HCT116 (cell line): ENCODE measurements around the gene ANKRD36C. TPM values are rescaled to one million over a fixed set of nuclear protein-coding genes. Genes with fewer than 3 reads are reported as not detected.
"Not testable (repeated sequence)": the region's sequence is repeated elsewhere in the genome, so short reads cannot be mapped to it uniquely, and the experiment has no call there.

Source experiments
- ATAC-seq: fragments of 200-7000 bp; cut with Tn5 transposase; 2 replicates; pipeline ENCODE4 v1.9.1; 2020; ENCODE audit warnings: mild to moderate bottlenecking, moderate library complexity
- BruUV-seq: library from RNA; stranded (reverse); fragments of 400-500 nt; replicated peaks from 2 replicates; lab custom pipeline; 2021; lab: Mats Ljungman, UMichigan
- CTCF ChIA-PET: fragments of 300-600 bp; sonication (Branson Sonifier 250); formaldehyde crosslinking; loops from one replicate; lab custom pipeline; 2021; ENCODE audit warnings: antibody characterized with exemption; lab: Charles Lee
- POLR2A ChIA-PET: fragments of 300-600, 350-600 bp; sonication (Branson Sonifier 250); formaldehyde crosslinking; loops from one replicate; lab custom pipeline; 2021; ENCODE audit warnings: antibody characterized with exemption; lab: Charles Lee
- RAD21 ChIA-PET, 2 experiments: fragments of 300-600 bp; sonication (Branson Sonifier 250); formaldehyde crosslinking; loops; one replicate each; lab custom pipeline; 2023; ENCODE audit warnings: low total read pairs in 2 of 2; ENCODE audit not compliant: uncharacterized antibody in 2 of 2, unreplicated experiment in 2 of 2, low non-redundant PET in 1 of 2; lab: Charles Lee
- DNase-seq: peaks from one replicate; pipeline ENCODE4 v3.0.0-alpha.2; 2010; ENCODE audit warnings: low read depth, low spot score
- H2AFZ ChIP-seq: fragments of 200-600 bp; shearing (Covaris generic), sonication (generic); 2 replicates; pipeline ENCODE4 v1.6.1; 2017; ENCODE audit warnings: low read depth, mixed run types, mixed read lengths, antibody characterized with exemption, low read length; ENCODE audit not compliant: poor library complexity, severe bottlenecking
- H3K27ac ChIP-seq: 2 replicates; pipeline ENCODE4 v1.5.1; 2012; ENCODE audit warnings: low read depth, low read length
- H3K27me3 ChIP-seq: fragments of 200-600 bp; sonication (generic); 2 replicates; pipeline ENCODE4 v1.6.1; 2016; ENCODE audit warnings: mixed run types, low read length, mixed read lengths; ENCODE audit not compliant: insufficient read depth
- H3K36me3 ChIP-seq, 2 experiments: fragments of 200-500 bp in 1 of 2; fragments of 200-600 bp in 1 of 2; sonication (Bioruptor generic) in 1 of 2; sonication (generic) in 1 of 2; 2 replicates each; pipeline versions ENCODE4 v1.5.1 to v1.6.1; 2014 to 2016; ENCODE audit warnings: low read length in 2 of 2, inconsistent platforms in 1 of 2, mixed read lengths in 1 of 2, mixed run types in 1 of 2; ENCODE audit not compliant: insufficient read depth in 2 of 2, control insufficient read depth in 1 of 2
- H3K4me1 ChIP-seq, 2 experiments: fragments of 200-600 bp in 1 of 2; sonication (generic) in 1 of 2; 2 replicates each; pipeline versions ENCODE4 v1.5.1 to v1.6.1; 2012 to 2017; ENCODE audit warnings: low read length in 2 of 2, inconsistent platforms in 1 of 2, mild to moderate bottlenecking in 1 of 2, mixed read lengths in 1 of 2, mixed run types in 1 of 2, moderate library complexity in 1 of 2; ENCODE audit not compliant: insufficient read depth in 2 of 2, control insufficient read depth in 1 of 2
- H3K4me2 ChIP-seq: fragments of 200-600 bp; sonication (generic); 2 replicates; pipeline ENCODE4 v1.6.1; 2017; ENCODE audit warnings: mixed run types, low read length, mixed read lengths
- H3K4me3 ChIP-seq, 2 experiments: fragments of 200-600 bp in 1 of 2; sonication (generic) in 1 of 2; replicated peaks in 1 of 2; 2 replicates each; pipeline ENCODE4 v1.5.1; 2011 to 2016; ENCODE audit warnings: low read length in 2 of 2, control low read depth in 1 of 2, low read depth in 1 of 2, mild to moderate bottlenecking in 1 of 2, mixed read lengths in 1 of 2, mixed run types in 1 of 2
- H3K79me2 ChIP-seq: fragments of 200-600 bp; sonication (generic); 2 replicates; pipeline ENCODE4 v1.6.1; 2017; ENCODE audit warnings: mild to moderate bottlenecking, mixed run types, low read length, moderate library complexity, mixed read lengths; ENCODE audit not compliant: insufficient read depth
- H3K9ac ChIP-seq: fragments of 200-600 bp; sonication (generic); 2 replicates; pipeline ENCODE4 v1.6.1; 2016; ENCODE audit warnings: low read length, mixed read lengths
- H3K9me2 ChIP-seq: fragments of 200-600 bp; sonication (generic), shearing (Covaris generic); 2 replicates; pipeline ENCODE4 v1.6.1; 2017; ENCODE audit warnings: mixed run types, mild to moderate bottlenecking, moderate library complexity; ENCODE audit not compliant: insufficient read depth
- H3K9me3 ChIP-seq, 2 experiments: fragments of 200-500 bp in 1 of 2; fragments of 200-600 bp in 1 of 2; sonication (Bioruptor generic) in 1 of 2; sonication (generic) in 1 of 2; 2 replicates each; pipeline ENCODE4 v1.6.1; 2014 to 2017; ENCODE audit warnings: low read length in 2 of 2, mixed read lengths in 2 of 2, inconsistent platforms in 1 of 2, low read depth in 1 of 2, mild to moderate bottlenecking in 1 of 2, mixed run types in 1 of 2, moderate library complexity in 1 of 2; ENCODE audit not compliant: control insufficient read depth in 1 of 2, insufficient read depth in 1 of 2
- H4K20me1 ChIP-seq: fragments of 200-600 bp; sonication (generic), shearing (Covaris generic); 2 replicates; pipeline ENCODE4 v1.6.1; 2017; ENCODE audit warnings: mixed run types, mild to moderate bottlenecking, moderate library complexity; ENCODE audit not compliant: insufficient read depth
- intact Hi-C: fragments of 100-400 bp; cut with micrococcal nuclease; formaldehyde crosslinking; loops from 2 replicates; pipeline ENCODE4 v1.10.0; 2022
- total RNA-seq: library from RNA; stranded (reverse); gene quantifications from one replicate; pipeline ENCODE4 v1.2.1, GENCODE V29; 2021; ENCODE audit not compliant: unreplicated experiment
- TF ChIP-seq, protein P1 (sequence below), 3 experiments: fragments of 200-600 bp in 1 of 3; sonication (generic) in 1 of 3; IDR thresholded peaks in 2 of 3; conservative IDR thresholded peaks in 1 of 3; 2 replicates each; pipeline ENCODE4 v1.5.1; 2012 to 2017; ENCODE audit warnings: low read depth in 2 of 3, low read length in 2 of 3, antibody characterized with exemption in 1 of 3, borderline replicate concordance in 1 of 3, control low read depth in 1 of 3, mild to moderate bottlenecking in 1 of 3, mixed read lengths in 1 of 3, mixed run types in 1 of 3, moderate library complexity in 1 of 3; ENCODE audit not compliant: insufficient read depth in 1 of 3

The ANKRD36C gene
- total RNA-seq, 1 experiment from 2014 or later: 17.7 TPM

DNA sequence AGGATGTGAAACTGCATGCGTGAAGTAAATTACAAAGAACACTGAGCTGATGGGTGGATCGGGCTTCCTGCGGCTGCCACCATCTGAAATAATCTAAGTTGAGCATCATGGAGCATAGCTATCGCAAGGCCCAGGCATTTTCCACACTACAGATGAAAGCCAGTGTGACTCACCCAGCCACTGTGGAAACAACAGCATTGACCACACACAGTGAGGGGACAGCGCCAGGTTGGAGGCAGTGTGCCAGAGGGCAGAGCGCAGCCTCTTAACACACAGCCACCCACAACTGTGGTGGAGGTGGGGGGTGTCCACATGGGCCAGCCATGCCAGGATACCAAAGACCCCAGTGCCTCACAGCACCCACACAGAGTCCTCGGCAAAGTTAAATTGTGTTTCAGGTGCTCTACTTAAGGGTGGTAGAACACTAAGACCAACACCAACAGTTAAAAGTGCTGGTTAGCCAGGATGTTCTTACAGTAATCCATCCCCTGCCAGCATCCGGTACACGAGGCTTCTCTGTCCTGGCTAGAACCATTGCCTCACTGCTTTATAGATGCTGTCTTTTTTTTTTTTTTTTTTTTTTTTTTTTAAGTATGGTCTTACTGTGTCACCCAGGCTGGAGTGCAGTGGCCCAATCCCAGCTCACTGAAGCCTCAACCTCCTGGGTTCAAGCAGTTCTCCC is 28.4 kb upstream of the ANKRD36C start:
- intact Hi-C loops, H3K9ac ChIP-seq, H3K27ac ChIP-seq, RAD21 ChIA-PET, BruUV-seq, ATAC-seq, H4K20me1 ChIP-seq, H3K4me1 ChIP-seq, DNase-seq, H3K9me3 ChIP-seq, H3K4me2 ChIP-seq, CTCF ChIA-PET, H3K36me3 ChIP-seq, H3K4me3 ChIP-seq, H3K27me3 ChIP-seq, H3K9me2 ChIP-seq, H3K79me2 ChIP-seq, POLR2A ChIA-PET, H2AFZ ChIP-seq: not testable (repeated sequence)

DNA sequence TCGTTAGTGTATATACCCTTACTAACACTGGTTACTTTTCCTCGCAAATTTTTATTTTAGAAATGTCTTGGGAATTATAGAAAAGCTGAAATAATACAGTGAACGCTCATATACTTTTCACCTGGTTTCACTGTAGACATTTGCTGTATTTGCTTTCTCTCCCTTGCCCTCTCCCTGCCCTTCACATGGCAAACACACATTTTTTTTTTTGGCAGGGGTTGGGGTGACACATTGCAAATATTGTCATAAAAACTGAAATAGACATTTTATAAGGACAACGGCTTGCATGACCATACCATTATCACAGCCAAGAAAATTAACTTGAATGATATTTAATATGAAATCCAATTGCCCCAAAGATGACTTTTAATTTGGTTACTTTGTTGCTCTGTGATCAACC is 24.7 kb upstream of the ANKRD36C start:
- BruUV-seq, CTCF ChIA-PET, H4K20me1 ChIP-seq, H3K79me2 ChIP-seq, H3K27me3 ChIP-seq, H3K36me3 ChIP-seq, ATAC-seq, H3K4me2 ChIP-seq, H3K9me2 ChIP-seq, H3K9me3 ChIP-seq, RAD21 ChIA-PET, intact Hi-C loops, DNase-seq, POLR2A ChIA-PET, H3K4me1 ChIP-seq, H3K27ac ChIP-seq, H2AFZ ChIP-seq, H3K9ac ChIP-seq, H3K4me3 ChIP-seq: not testable (repeated sequence)

DNA sequence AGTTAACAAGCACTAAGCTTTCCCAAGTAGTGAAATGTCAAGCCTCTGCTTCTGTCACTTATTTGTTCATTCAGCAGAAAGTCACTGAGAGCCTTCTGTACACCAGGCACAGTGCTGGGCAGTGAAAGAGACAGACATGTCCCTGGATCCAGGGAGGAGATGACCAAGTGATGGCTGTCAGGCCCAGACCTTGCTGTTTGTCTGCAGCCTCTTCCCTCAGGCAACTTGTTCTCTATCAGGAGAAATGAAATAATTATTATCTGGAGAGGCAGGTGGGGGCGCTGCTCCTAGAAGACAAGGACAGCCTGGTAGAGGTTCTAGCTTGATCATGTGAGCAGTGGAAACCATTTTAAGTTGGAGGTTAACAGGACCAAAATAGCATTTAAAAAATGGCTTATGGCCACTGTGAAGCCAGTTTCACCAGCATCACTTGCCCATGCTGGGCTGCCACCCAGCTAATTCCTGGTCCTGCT is 21.2 kb upstream of the ANKRD36C start:
- CTCF ChIA-PET: interaction anchor here (0.6 to 1.5 kb wide), 2 partner anchors 20 to 161 kb away, joined by 3 read pairs; no protein-coding TSS in a partner anchor
- DNase-seq, H3K79me2 ChIP-seq, H3K9me3 ChIP-seq, H3K36me3 ChIP-seq, H3K4me3 ChIP-seq, H3K9me2 ChIP-seq, H3K27ac ChIP-seq, intact Hi-C loops, H2AFZ ChIP-seq, H3K27me3 ChIP-seq, POLR2A ChIA-PET, H4K20me1 ChIP-seq, H3K9ac ChIP-seq, ATAC-seq, H3K4me2 ChIP-seq, BruUV-seq: not testable (repeated sequence)
- H3K4me1 ChIP-seq: peaks cover 2 to 11% of the 10 kb centered on the region in 2 experiments; a peak in 3 of 4 replicates
- TF ChIP-seq, protein P1, sequence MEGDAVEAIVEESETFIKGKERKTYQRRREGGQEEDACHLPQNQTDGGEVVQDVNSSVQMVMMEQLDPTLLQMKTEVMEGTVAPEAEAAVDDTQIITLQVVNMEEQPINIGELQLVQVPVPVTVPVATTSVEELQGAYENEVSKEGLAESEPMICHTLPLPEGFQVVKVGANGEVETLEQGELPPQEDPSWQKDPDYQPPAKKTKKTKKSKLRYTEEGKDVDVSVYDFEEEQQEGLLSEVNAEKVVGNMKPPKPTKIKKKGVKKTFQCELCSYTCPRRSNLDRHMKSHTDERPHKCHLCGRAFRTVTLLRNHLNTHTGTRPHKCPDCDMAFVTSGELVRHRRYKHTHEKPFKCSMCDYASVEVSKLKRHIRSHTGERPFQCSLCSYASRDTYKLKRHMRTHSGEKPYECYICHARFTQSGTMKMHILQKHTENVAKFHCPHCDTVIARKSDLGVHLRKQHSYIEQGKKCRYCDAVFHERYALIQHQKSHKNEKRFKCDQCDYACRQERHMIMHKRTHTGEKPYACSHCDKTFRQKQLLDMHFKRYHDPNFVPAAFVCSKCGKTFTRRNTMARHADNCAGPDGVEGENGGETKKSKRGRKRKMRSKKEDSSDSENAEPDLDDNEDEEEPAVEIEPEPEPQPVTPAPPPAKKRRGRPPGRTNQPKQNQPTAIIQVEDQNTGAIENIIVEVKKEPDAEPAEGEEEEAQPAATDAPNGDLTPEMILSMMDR (IDR thresholded peaks at IDR 0.05 in 2 of 3, conservative IDR thresholded peaks at IDR 0.05 in 1 of 3; ENCODE audit: borderline replicate concordance in 1 of 3, insufficient read depth in 1 of 3, low read depth in 2 of 3, low read length in 2 of 3): peak in 1 of 3 experiments; percentile 24; a peak in 1 of 6 replicates
- RAD21 ChIA-PET: interaction anchor here in 1 of 2 experiments (0.6 kb wide), 1 partner anchor 260 kb away, joined by 3 read pairs; no protein-coding TSS in a partner anchor
